Mucosa of stomach (tissue), 1 donor: Measurements from ENCODE around the gene AGRP.
"Not testable (repeated sequence)": the region's sequence is repeated elsewhere in the genome, so short reads cannot be mapped to it uniquely, and the experiment has no call there.

Experiments used
- H3K27me3 ChIP-seq: one replicate; pipeline ENCODE4 v1.7.0; 2013; ENCODE audit warnings: mild to moderate bottlenecking, low read length; ENCODE audit not compliant: control insufficient read depth, insufficient read depth
- H3K36me3 ChIP-seq: one replicate; pipeline ENCODE4 v1.7.0; 2013; ENCODE audit warnings: low read length; ENCODE audit not compliant: control insufficient read depth, insufficient read depth
- H3K4me1 ChIP-seq: one replicate; pipeline ENCODE4 v1.7.0; 2013; ENCODE audit warnings: mild to moderate bottlenecking, low read length; ENCODE audit not compliant: control insufficient read depth, insufficient read depth
- H3K4me3 ChIP-seq: one replicate; pipeline ENCODE4 v1.7.0; 2013; ENCODE audit warnings: low read length
- H3K9ac ChIP-seq: one replicate; pipeline ENCODE4 v1.7.0; 2013; ENCODE audit warnings: mild to moderate bottlenecking, low read length, moderate library complexity
- H3K9me3 ChIP-seq: one replicate; pipeline ENCODE4 v1.7.0; 2013; ENCODE audit warnings: mild to moderate bottlenecking, low read length, moderate library complexity; ENCODE audit not compliant: control insufficient read depth
- donor health status: Pancreatic carcinoma.

The AGRP gene

GRCh38 chr16:67489401-67490083, 6.2 kb upstream of the AGRP start:
- no peak overlapping the region for H3K9ac ChIP-seq
- no peak overlapping the region for H3K4me3 ChIP-seq
- no peaks in the 10 kb centered on the region for H3K36me3 ChIP-seq
- H3K27me3 ChIP-seq = no peaks in the 10 kb centered on the region
- H3K9me3 ChIP-seq = no peaks in the 10 kb centered on the region
- no peaks in the 10 kb centered on the region for H3K4me1 ChIP-seq

- not testable (repeated sequence) for H3K4me3 ChIP-seq, H3K9ac ChIP-seq, H3K9me3 ChIP-seq, H3K36me3 ChIP-seq, H3K27me3 ChIP-seq, H3K4me1 ChIP-seq
These were observed 4.2 kb upstream of the AGRP start for GRCh38 chr16:67487561-67487960.

GRCh38 chr16:67486805-67487204, 3.5 kb upstream of the AGRP start:
- H3K4me1 ChIP-seq = peaks cover 16% of the 10 kb centered on the region
- H3K9ac ChIP-seq = no peak overlapping the region
- H3K27me3 ChIP-seq = no peaks in the 10 kb centered on the region
- no peaks in the 10 kb centered on the region for H3K9me3 ChIP-seq
- H3K36me3 ChIP-seq = no peaks in the 10 kb centered on the region
- H3K4me3 ChIP-seq = no peak overlapping the region

- no peaks in the 10 kb centered on the region for H3K27me3 ChIP-seq
- no peak overlapping the region for H3K9ac ChIP-seq
- H3K9me3 ChIP-seq = no peaks in the 10 kb centered on the region
These were observed 581 bp upstream of the AGRP start for GRCh38 chr16:67483731-67484525.

GRCh38 chr16:67482233-67482924, 968 bp downstream of the AGRP start:
- Histone ChIP-seq H3K27me3 (no peaks in the 10 kb centered on the region), H3K4me3 (peak overlapping the region; percentile 84), H3K9ac (peak overlapping the region; percentile 91), H3K9me3 (no peaks in the 10 kb centered on the region), H3K36me3 (no peaks in the 10 kb centered on the region), H3K4me1 (peaks cover 30% of the 10 kb centered on the region)

More at GRCh38 chr16:67483731-67484525, 581 bp upstream of the AGRP start:
- Histone ChIP-seq H3K36me3 (no peaks in the 10 kb centered on the region), H3K4me1 (peaks cover 26% of the 10 kb centered on the region), H3K4me3 (no peak overlapping the region)

- peaks cover 30% of the 10 kb centered on the region for H3K4me1 ChIP-seq
- no peaks in the 10 kb centered on the region for H3K36me3 ChIP-seq
- peak overlapping the region; percentile 91 for H3K9ac ChIP-seq
- no peaks in the 10 kb centered on the region for H3K27me3 ChIP-seq
- no peaks in the 10 kb centered on the region for H3K9me3 ChIP-seq
- H3K4me3 ChIP-seq = peak overlapping the region; percentile 84
These were observed 1.6 kb downstream of the AGRP start for GRCh38 chr16:67481561-67482232.

GRCh38 chr16:67480833-67481560, 2.4 kb downstream of the AGRP start, which contains the start of gene ATP6V0D1:
Gene ATP6V0D1, minus strand, starts transcription at chr16:67481157. Its CDS starts 71 bp downstream, at chr16:67481086.
- Histone ChIP-seq H3K9me3 (no peaks in the 10 kb centered on the region), H3K27me3 (no peaks in the 10 kb centered on the region), H3K4me1 (peaks cover 30% of the 10 kb centered on the region), H3K4me3 (peak within 1 kb of the TSS; percentile 91), H3K36me3 (no peaks in the 10 kb centered on the region), H3K9ac (peak within 1 kb of the TSS; percentile 91)

- H3K4me3 ChIP-seq = no peak overlapping the region
- no peaks in the 10 kb centered on the region for H3K9me3 ChIP-seq
- H3K36me3 ChIP-seq = no peaks in the 10 kb centered on the region
- no peaks in the 10 kb centered on the region for H3K27me3 ChIP-seq
- no peak overlapping the region for H3K9ac ChIP-seq
- peaks cover 27% of the 10 kb centered on the region for H3K4me1 ChIP-seq
These were observed 5.3 kb downstream of the AGRP start for GRCh38 chr16:67477960-67478554.

- Histone ChIP-seq H3K9me3 (no peaks in the 10 kb centered on the region), H3K36me3 (no peaks in the 10 kb centered on the region), H3K27me3 (no peaks in the 10 kb centered on the region), H3K4me1 (peaks cover 10% of the 10 kb centered on the region), H3K9ac (no peak overlapping the region), H3K4me3 (no peak overlapping the region)
These were observed 8.5 kb downstream of the AGRP start for GRCh38 chr16:67474551-67475455.

- H3K9me3 ChIP-seq = no peaks in the 10 kb centered on the region
- H3K27me3 ChIP-seq = no peaks in the 10 kb centered on the region
- no peaks in the 10 kb centered on the region for H3K4me1 ChIP-seq
- no peak overlapping the region for H3K4me3 ChIP-seq
- H3K9ac ChIP-seq = no peak overlapping the region
- no peaks in the 10 kb centered on the region for H3K36me3 ChIP-seq
These were observed 11.5 kb downstream of the AGRP start for GRCh38 chr16:67471758-67472384.
